ENCODE data around the gene NDUFA8. TPM values are rescaled to one million over a fixed set of nuclear protein-coding genes. Genes with fewer than 3 reads are reported as not detected.

Gene NDUFA8
- total and polyA plus RNA-seq, 2 of the 4 experiments (the other 2 are of a cell fraction), result 45.2 to 98.1 TPM

- peak; percentile 22 for DNase-seq
- Histone ChIP-seq H3K14ac (replicated peaks; ENCODE audit: low read depth, low read length) (no peak overlapping the region), H3K9ac (ENCODE audit: low read depth, low read length) (no peak overlapping the region), H4K5ac (ENCODE audit: low read depth, low read length) (no peak overlapping the region), H2BK5ac (ENCODE audit: low read depth, low read length, poor library complexity, severe bottlenecking) (no peak overlapping the region), H3K4me3 (ENCODE audit: insufficient read depth, low read depth, low read length) (no peak overlapping the region), H2AK9ac (replicated peaks; ENCODE audit: low read depth, low read length, poor library complexity) (no peak overlapping the region), H3K9me3 (ENCODE audit: control insufficient read depth, insufficient read depth, low read length) (no peaks in the 10 kb centered on the region), H3K9me1 (ENCODE audit: insufficient read depth, low read length) (no peaks in the 10 kb centered on the region), H4K91ac (ENCODE audit: insufficient read depth, low read depth, low read length) (no peak overlapping the region), H2BK120ac (ENCODE audit: low read depth, low read length) (no peak overlapping the region), H2BK20ac (ENCODE audit: low read depth, low read length) (no peak overlapping the region), H2AK5ac (ENCODE audit: low read depth, low read length) (no peak overlapping the region; the same call in 1 of the 2 replicates), H3K18ac (ENCODE audit: low read depth, low read length) (no peak overlapping the region; the same call in 1 of the 2 replicates), H3K23ac (ENCODE audit: low read depth, low read length) (no peak overlapping the region), H3K27me3 (ENCODE audit: control insufficient read depth, insufficient read depth, low read length) (peaks cover 8% of the 10 kb centered on the region; the same call in 1 of the 2 replicates), H3K27ac (ENCODE audit: insufficient read depth, low read length) (no peak overlapping the region), H4K20me1 (ENCODE audit: insufficient read depth, low read length) (no peaks in the 10 kb centered on the region), H3K4me1 (ENCODE audit: control insufficient read depth, insufficient read depth, low read length) (peaks cover 12% of the 10 kb centered on the region; the same call in 1 of the 2 replicates), H4K8ac (ENCODE audit: low read depth in 2 of 2, low read length in 2 of 2) (no peak overlapping the region), H3K36me3 (ENCODE audit: control insufficient read depth, insufficient read depth, low read length) (no peaks in the 10 kb centered on the region), H3K79me1 (ENCODE audit: low read depth in 1 of 2, low read length in 2 of 2) (no peaks in the 10 kb centered on the region), H2BK15ac (ENCODE audit: low read depth, low read length) (no peak overlapping the region), H3K56ac (ENCODE audit: extremely low read depth, insufficient read depth, low read length) (no peak overlapping the region), H2AFZ (replicated peaks; ENCODE audit: low read length, poor library complexity) (no peak overlapping the region), H3K4ac (ENCODE audit: low read depth, low read length) (no peak overlapping the region), H3K4me2 (ENCODE audit: low read depth, low read length) (no peak overlapping the region)
- intact Hi-C loops (cut with micrococcal nuclease), result no loop called here
- BruUV-seq (replicated peaks), result no TSS peak
- WGBS, 2 experiments (ENCODE audit: extremely low coverage in 2 of 2, insufficient read length in 1 of 2), result 65% methylated on average over 2 of the region's 7 CpGs; no CpG with 5 or more reads in 1 of the 2 experiments
- dilution Hi-C loops (cut with HindIII; ENCODE audit: low sequenced_read_pairs, unreplicated experiment), result no loop called here
- ATAC-seq (ENCODE audit: low read depth), result peak; percentile 38; the same call in 1 of the 2 replicates
- ChIA-PET CTCF (interaction anchor here (1.4 to 2.1 kb wide), 2 partner anchors 8 to 18 kb away, joined by 3 to 9 read pairs; no protein-coding TSS in a partner anchor), POLR2A (ENCODE audit: unreplicated experiment) (interaction anchor here (0.7 kb wide), 1 partner anchor 19 kb away, joined by 6 read pairs; no protein-coding TSS in a partner anchor)
- TF ChIP-seq CHD1 (IDR thresholded peaks at IDR 0.05; ENCODE audit: low read depth, low read length), result no peak
- no peak for TF ChIP-seq RAD21 (IDR thresholded peaks at IDR 0.05; ENCODE audit: low read length)
- TF ChIP-seq NFE2L2 (IDR thresholded peaks at IDR 0.05; ENCODE audit: low read depth, low read length), result no peak
- TF ChIP-seq CTCF (conservative IDR thresholded peaks at IDR 0.05; ENCODE audit: low read depth, low read length), result no peak
- no peak for TF ChIP-seq BHLHE40 (IDR thresholded peaks at IDR 0.05; ENCODE audit: low read depth, low read length)
- in situ Hi-C loops (cut with MboI; ENCODE audit: low sequenced_read_pairs), result no loop called here
These were observed 52.2 kb downstream of the NDUFA8 start for GRCh38 chr9:122107291-122107805.

All from IMR-90 (cell line).